Measurements from ENCODE around the gene FAM181A. TPM values are rescaled to one million over a fixed set of nuclear protein-coding genes. Genes with fewer than 3 reads are reported as not detected.

FAM181A gene
- total RNA-seq, 4 donors from 2014 or later = not detected

- ATAC-seq (ENCODE audit: low FRiP score) (no peak), DNase-seq (ENCODE audit: low spot score) (no peak)
- no peak for TF ChIP-seq CTCF (IDR thresholded peaks at IDR 0.05)
These were observed 2.4 kb upstream of the FAM181A start for GRCh38 chr14:93924592-93925355.

GRCh38 chr14:93925374-93925895 is 1.7 kb upstream of the FAM181A start:
- no peak for ATAC-seq (ENCODE audit: low FRiP score)
- no peak for TF ChIP-seq CTCF (IDR thresholded peaks at IDR 0.05)
- no peak for DNase-seq (ENCODE audit: low spot score)

- DNase-seq (ENCODE audit: low spot score) (no peak), ATAC-seq (ENCODE audit: low FRiP score) (no peak)
- TF ChIP-seq CTCF (IDR thresholded peaks at IDR 0.05) = no peak
These were observed 785 bp upstream of the FAM181A start for GRCh38 chr14:93926245-93926872.

DNA sequence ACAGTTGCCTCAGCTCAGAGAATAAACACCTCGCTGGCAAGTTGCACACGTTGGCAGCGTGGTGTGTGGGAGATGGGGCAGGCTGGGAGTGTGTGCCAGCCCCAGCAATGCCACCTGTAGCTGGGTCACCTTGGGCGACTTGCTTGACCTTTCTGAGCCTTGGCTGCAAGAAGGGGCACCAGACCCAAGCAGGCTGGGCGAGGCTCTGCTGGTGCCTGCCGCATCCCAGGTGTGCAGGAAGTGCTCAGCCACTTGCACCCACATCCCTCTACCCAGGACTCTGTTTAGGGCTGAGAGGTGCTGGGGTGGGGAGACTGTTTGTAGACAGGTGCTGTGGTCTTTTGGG is 629 bp downstream of the FAM181A start:
- DNase-seq (ENCODE audit: low spot score) (no peak), ATAC-seq (ENCODE audit: low FRiP score) (no peak)
- TF ChIP-seq CTCF (IDR thresholded peaks at IDR 0.05) = no peak

DNA sequence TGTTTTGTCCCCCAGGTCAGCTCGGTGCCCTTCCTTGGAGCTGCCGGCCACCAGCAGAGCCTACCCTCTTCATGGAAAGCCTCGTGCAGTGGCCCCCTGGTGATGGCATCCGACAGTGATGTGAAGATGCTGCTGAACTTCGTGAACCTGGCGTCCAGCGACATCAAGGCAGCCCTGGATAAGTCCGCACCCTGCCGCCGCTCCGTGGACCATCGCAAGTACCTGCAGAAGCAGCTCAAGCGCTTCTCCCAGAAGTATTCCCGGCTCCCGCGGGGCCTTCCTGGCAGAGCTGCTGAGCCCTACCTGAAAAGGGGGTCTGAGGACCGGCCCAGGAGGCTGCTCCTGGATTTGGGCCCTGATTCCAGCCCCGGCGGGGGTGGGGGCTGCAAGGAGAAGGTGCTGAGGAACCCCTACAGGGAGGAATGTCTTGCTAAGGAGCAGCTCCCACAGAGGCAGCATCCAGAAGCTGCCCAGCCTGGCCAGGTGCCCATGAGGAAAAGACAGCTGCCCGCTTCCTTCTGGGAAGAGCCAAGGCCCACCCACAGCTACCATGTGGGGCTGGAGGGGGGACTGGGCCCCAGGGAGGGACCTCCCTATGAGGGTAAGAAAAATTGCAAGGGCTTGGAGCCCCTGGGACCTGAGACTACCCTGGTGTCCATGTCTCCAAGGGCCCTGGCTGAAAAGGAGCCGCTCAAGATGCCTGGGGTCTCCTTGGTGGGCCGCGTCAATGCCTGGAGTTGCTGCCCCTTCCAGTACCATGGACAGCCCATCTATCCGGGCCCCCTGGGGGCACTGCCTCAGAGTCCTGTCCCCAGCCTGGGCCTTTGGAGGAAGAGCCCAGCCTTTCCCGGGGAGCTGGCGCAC is 1.3 kb downstream of the FAM181A start:
- TF ChIP-seq CTCF (IDR thresholded peaks at IDR 0.05) = no peak
- no peak for ATAC-seq (ENCODE audit: low FRiP score)
- DNase-seq (ENCODE audit: low spot score) = no peak

- no peak for DNase-seq (ENCODE audit: low spot score)
These were observed 1.9 kb downstream of the FAM181A start for GRCh38 chr14:93929048-93929535.

More at GRCh38 chr14:93929048-93929535, 1.9 kb downstream of the FAM181A start:
- no peak for TF ChIP-seq CTCF (IDR thresholded peaks at IDR 0.05)
- ATAC-seq (ENCODE audit: low FRiP score) = no peak

Measured in omental fat pad (tissue), 4 donors.